ENCODE results near the gene NOBOX.
"Not testable (repeated sequence)": the region's sequence is repeated elsewhere in the genome, so short reads cannot be mapped to it uniquely, and the experiment has no call there.

NOBOX gene

GRCh38 chr7:144391014-144391413 is 12.5 kb downstream of the NOBOX start:
- no peak for DNase-seq

GRCh38 chr7:144390481-144390880 is 13.0 kb downstream of the NOBOX start:
- no peak for DNase-seq

- no peak for DNase-seq
Measured at GRCh38 chr7:144388950-144389349, 14.5 kb downstream of the NOBOX start.

GRCh38 chr7:144386741-144387140 is 16.8 kb downstream of the NOBOX start:
- DNase-seq, result no peak

GRCh38 chr7:144384555-144385245 is 18.8 kb downstream of the NOBOX start:
- DNase-seq, result peak; percentile 58

- DNase-seq, result no peak
Measured at GRCh38 chr7:144384071-144384470, 19.4 kb downstream of the NOBOX start.

GRCh38 chr7:144379776-144380384 is 23.6 kb downstream of the NOBOX start:
- DNase-seq, result no peak

GRCh38 chr7:144378651-144379050 is 24.8 kb downstream of the NOBOX start:
- no peak for DNase-seq

- DNase-seq, result not testable (repeated sequence)
Measured at GRCh38 chr7:144369221-144369620, 34.3 kb downstream of the NOBOX start.

- not testable (repeated sequence) for DNase-seq
Measured at GRCh38 chr7:144367250-144367649, 36.2 kb downstream of the NOBOX start.

- DNase-seq, result not testable (repeated sequence)
Measured at GRCh38 chr7:144365523-144365922, 38.0 kb downstream of the NOBOX start.

- not testable (repeated sequence) for DNase-seq
Measured at GRCh38 chr7:144362061-144362460, 41.4 kb downstream of the NOBOX start.

GRCh38 chr7:144356860-144357259 is 46.6 kb downstream of the NOBOX start:
- not testable (repeated sequence) for DNase-seq

GRCh38 chr7:144356185-144356584 is 47.3 kb downstream of the NOBOX start:
- DNase-seq, result not testable (repeated sequence)

GRCh38 chr7:144355176-144355822 is 48.2 kb downstream of the NOBOX start, which contains the start of gene ARHGEF5:
Gene ARHGEF5, plus strand, starts transcription at chr7:144355402. Its CDS starts 7,268 bp downstream, at chr7:144362670.
- not testable (repeated sequence) for DNase-seq

- DNase-seq, result not testable (repeated sequence)
Measured at GRCh38 chr7:144351667-144352066, 51.8 kb downstream of the NOBOX start.

- not testable (repeated sequence) for DNase-seq
Measured at GRCh38 chr7:144348625-144349024, 54.9 kb downstream of the NOBOX start.
